LNCAP (cell line): ENCODE measurements around the gene THYN1.

ENCODE experiments used
- CTCF ChIP-seq: fragments of 450-650 bp; IDR thresholded peaks from 2 replicates; pipeline ENCODE4 v1.5.1; 2017; ENCODE audit warnings: mild to moderate bottlenecking

THYN1 gene

GRCh38 chr11:134238956-134239355 lies 14.2 kb downstream of the THYN1 start:
- no peak for TF ChIP-seq CTCF

- no peak for TF ChIP-seq CTCF
These were observed 15.6 kb downstream of the THYN1 start for GRCh38 chr11:134237557-134237922.

GRCh38 chr11:134236834-134237556 lies 16.2 kb downstream of the THYN1 start:
- TF ChIP-seq CTCF = no peak

GRCh38 chr11:134235399-134235798 lies 17.8 kb downstream of the THYN1 start:
- no peak for TF ChIP-seq CTCF

- TF ChIP-seq CTCF = no peak
These were observed 19.4 kb downstream of the THYN1 start for GRCh38 chr11:134233729-134234179.

- no peak for TF ChIP-seq CTCF
These were observed 21.0 kb downstream of the THYN1 start for GRCh38 chr11:134231958-134232659.

GRCh38 chr11:134230339-134230738 lies 22.8 kb downstream of the THYN1 start:
- TF ChIP-seq CTCF = no peak
